ENCODE results near the gene PIK3R2. TPM values are rescaled to one million over a fixed set of nuclear protein-coding genes. Genes with fewer than 3 reads are reported as not detected.
"Not testable (repeated sequence)": the region's sequence is repeated elsewhere in the genome, so short reads cannot be mapped to it uniquely, and the experiment has no call there.

PIK3R2 gene
- total and polyA plus RNA-seq, 2 of the 8 experiments (the other 6 are each of a cell fraction or from before 2014, with no cell fraction given): 21.7 to 57.1 TPM

GRCh38 chr19:18158467-18158866 is 5.5 kb downstream of the PIK3R2 start (continued):
- no peak for TF ChIP-seq TAF7 (optimal IDR thresholded peaks at IDR 0.05; ENCODE audit: borderline replicate concordance, low read depth, low read length)

DNA sequence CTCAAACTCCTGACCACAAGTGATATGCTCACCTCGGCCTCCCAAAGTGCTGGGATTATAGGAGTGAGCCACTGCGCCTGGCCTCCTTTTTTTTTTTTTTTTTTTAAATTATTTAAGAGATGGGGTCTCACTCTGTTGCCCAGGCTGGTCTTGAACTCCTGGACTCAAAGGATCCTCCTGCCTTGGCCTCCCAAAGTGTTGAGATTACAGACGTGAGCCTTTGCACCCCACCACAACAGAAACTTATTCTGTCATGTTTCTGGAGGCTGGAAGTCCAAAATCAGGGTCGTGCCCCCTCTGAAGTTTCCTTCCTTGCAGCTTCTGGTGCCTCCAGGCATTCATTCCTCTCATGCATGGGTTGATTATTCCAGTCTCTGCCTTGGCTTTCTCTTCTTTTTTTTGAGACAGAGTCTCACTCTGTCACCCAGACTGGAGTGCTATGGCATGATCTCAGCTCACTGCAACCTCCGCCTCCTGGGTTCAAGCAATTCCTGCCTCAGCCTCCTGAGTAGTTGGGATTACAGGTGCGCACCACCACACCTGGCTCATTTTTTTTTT is 6.2 kb downstream of the PIK3R2 start:
- not testable (repeated sequence) for H2AK5ac ChIP-seq (ENCODE audit: low read depth, low read length); H3K9ac ChIP-seq (replicated peaks in 1 of 4; ENCODE audit: extremely low read depth in 1 of 4, low read depth in 3 of 4, low read length in 3 of 4); H3K27ac ChIP-seq (ENCODE audit: low read depth, low read length); H3K23me2 ChIP-seq (ENCODE audit: low read depth, low read length); H2BK5ac ChIP-seq (ENCODE audit: low read depth, low read length); H3K4me2 ChIP-seq (ENCODE audit: insufficient read depth in 1 of 2, low read depth in 2 of 2, low read length in 2 of 2); H2BK15ac ChIP-seq (ENCODE audit: low read length); FAIRE-seq; H3K14ac ChIP-seq (ENCODE audit: insufficient read length); H3K4ac ChIP-seq (replicated peaks; ENCODE audit: insufficient read length, low read depth, low read length); H3K56ac ChIP-seq (replicated peaks; ENCODE audit: insufficient read length, low read depth, low read length); H3K4me3 ChIP-seq (ENCODE audit: extremely low read depth in 1 of 4, insufficient read depth in 2 of 4, low read depth in 3 of 4, low read length in 4 of 4); H2BK120ac ChIP-seq (replicated peaks; ENCODE audit: low read depth, low read length); H4K5ac ChIP-seq (ENCODE audit: insufficient read length, low read depth, low read length); H4K8ac ChIP-seq (ENCODE audit: extremely low read depth, insufficient read depth, low read length); H4K91ac ChIP-seq (replicated peaks; ENCODE audit: insufficient read length, low read length); H3K9me3 ChIP-seq (ENCODE audit: insufficient read depth in 2 of 2, low read depth in 1 of 2, low read length in 1 of 2); H3K79me1 ChIP-seq (ENCODE audit: low read depth, low read length); DNase-seq (ENCODE audit: low read depth in 1 of 2, low spot score in 2 of 2); H2AFZ ChIP-seq (ENCODE audit: low read length); H3K23ac ChIP-seq (ENCODE audit: insufficient read length); H3K79me2 ChIP-seq (ENCODE audit: control insufficient read depth in 1 of 2, insufficient read depth in 2 of 2, low read length in 2 of 2); H3K18ac ChIP-seq (ENCODE audit: extremely low read depth, low read length); H2BK20ac ChIP-seq (ENCODE audit: low read length); H2BK12ac ChIP-seq (ENCODE audit: low read depth, low read length); H3K27me3 ChIP-seq (replicated peaks in 1 of 4; ENCODE audit: control insufficient read depth in 3 of 4, extremely low read depth in 1 of 4, insufficient read depth in 3 of 4, low read length in 3 of 4)
- Histone ChIP-seq H3K36me3 (ENCODE audit: control insufficient read depth in 2 of 4, insufficient read depth in 4 of 4, low read length in 3 of 4) (peaks cover 0 to 25% (median 16%) of the 10 kb centered on the region in 4 experiments; a peak in 5 of 8 replicates), H3K4me1 (replicated peaks in 1 of 4; ENCODE audit: control insufficient read depth in 3 of 4, insufficient read depth in 4 of 4, low read length in 3 of 4) (peaks cover 0 to 15% (median 9%) of the 10 kb centered on the region in 4 experiments; a peak in 6 of 7 replicates), H4K20me1 (replicated peaks in 1 of 2; ENCODE audit: control insufficient read depth in 1 of 2, insufficient read depth in 2 of 2, low read length in 2 of 2) (peaks cover 4 to 25% of the 10 kb centered on the region in 2 experiments)
- 92% methylated on average over 5 of the region's 6 CpGs; no CpG with 5 or more reads in 1 of the 2 experiments for WGBS, 2 experiments (ENCODE audit: extremely low coverage in 1 of 2, insufficient coverage in 1 of 2, insufficient read length in 1 of 2, insufficient replicate concordance in 2 of 2, low coverage in 1 of 2, low lambda C conversion rate in 2 of 2, missing lambda C conversion rate in 1 of 2)
- ChIA-PET CTCF (ENCODE audit: partially characterized antibody) (interaction anchor here (0.5 to 2.1 kb wide), 9 partner anchors 9 to 254 kb away, joined by 3 to 8 read pairs (median 4); no protein-coding TSS in a partner anchor), POLR2A (ENCODE audit: partially characterized antibody) (interaction anchor here (0.6 to 2.2 kb wide), 4 partner anchors 13 to 289 kb away, joined by 3 to 11 read pairs (median 4); partner anchors contain the start of gene IFI30)
